GM10266 (cell line): ENCODE measurements around the gene AFF3.

ENCODE experiments used
- DNase-seq: peaks from one replicate; pipeline ENCODE4 v3.0.0; 2012; ENCODE audit errors: extremely low spot score
- TF ChIP-seq, protein P1 (sequence below): IDR thresholded peaks from 2 replicates; pipeline ENCODE4 v1.5.1; 2012; ENCODE audit warnings: mild to moderate bottlenecking, low read depth; ENCODE audit not compliant: control insufficient read depth, insufficient read depth; ENCODE audit errors: missing control alignments

The AFF3 gene

DNA sequence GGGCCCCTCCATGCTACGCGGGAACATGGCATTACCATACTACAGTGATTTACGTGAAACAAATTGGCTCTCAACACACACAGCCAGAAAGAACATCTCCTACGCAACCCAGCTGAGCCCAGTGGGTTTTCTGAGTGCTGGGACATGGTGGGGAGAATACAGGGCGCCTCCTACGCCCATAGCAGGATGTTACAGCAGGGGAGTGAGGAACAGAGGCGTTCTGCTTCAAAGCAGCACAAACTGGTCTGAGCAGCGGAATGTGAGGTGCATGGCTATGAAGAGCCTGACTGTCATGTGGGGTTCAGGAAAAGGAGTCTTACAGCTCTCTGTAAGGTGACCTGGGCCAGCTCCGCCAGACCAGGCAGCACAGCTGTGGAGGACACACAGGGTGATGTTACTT, 543.9 kb downstream of the AFF3 start:
- TF ChIP-seq, protein P1, sequence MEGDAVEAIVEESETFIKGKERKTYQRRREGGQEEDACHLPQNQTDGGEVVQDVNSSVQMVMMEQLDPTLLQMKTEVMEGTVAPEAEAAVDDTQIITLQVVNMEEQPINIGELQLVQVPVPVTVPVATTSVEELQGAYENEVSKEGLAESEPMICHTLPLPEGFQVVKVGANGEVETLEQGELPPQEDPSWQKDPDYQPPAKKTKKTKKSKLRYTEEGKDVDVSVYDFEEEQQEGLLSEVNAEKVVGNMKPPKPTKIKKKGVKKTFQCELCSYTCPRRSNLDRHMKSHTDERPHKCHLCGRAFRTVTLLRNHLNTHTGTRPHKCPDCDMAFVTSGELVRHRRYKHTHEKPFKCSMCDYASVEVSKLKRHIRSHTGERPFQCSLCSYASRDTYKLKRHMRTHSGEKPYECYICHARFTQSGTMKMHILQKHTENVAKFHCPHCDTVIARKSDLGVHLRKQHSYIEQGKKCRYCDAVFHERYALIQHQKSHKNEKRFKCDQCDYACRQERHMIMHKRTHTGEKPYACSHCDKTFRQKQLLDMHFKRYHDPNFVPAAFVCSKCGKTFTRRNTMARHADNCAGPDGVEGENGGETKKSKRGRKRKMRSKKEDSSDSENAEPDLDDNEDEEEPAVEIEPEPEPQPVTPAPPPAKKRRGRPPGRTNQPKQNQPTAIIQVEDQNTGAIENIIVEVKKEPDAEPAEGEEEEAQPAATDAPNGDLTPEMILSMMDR = no peak
- no peak for DNase-seq

DNA sequence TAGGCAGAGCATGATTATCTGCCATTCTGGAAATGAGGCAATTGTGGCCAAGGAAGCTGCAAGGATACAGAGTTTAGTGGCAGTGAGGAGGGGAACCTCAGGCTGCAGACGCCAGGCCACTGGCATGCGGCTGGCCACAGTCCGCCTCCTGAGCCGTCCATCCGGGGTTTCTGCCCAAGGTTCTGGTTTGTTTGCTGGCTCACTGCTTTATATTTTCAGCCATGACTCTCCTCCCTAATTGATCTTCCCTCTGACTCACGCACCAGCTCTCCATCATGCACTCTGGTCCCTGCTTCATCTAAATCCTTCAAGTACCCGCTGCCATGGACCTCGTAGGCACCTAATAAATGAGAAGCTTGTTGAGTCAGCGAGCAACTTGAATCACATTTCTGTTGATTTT, 544.8 kb downstream of the AFF3 start:
- TF ChIP-seq, protein P1 = no peak
- DNase-seq = no peak

DNA sequence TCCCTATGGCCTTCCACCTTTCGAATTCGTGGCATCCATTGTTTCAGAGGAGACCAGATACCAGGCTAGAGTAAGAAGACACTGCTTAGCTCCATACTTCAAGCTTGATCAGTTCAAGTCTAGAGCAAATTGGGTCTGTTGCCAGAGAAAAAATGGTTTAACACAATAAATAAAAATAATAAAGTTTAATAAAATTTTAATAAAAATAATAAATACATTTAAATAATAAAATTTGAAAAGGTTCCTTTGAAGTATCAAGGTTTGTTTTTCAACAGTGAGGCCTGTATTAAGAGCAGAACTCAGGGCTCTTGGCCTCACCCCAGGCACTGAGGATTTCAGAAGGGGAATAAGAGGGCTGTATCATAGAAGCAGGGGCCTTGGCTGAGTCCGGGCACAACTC, 547.0 kb downstream of the AFF3 start:
- no peak for DNase-seq
- TF ChIP-seq, protein P1 = no peak

DNA sequence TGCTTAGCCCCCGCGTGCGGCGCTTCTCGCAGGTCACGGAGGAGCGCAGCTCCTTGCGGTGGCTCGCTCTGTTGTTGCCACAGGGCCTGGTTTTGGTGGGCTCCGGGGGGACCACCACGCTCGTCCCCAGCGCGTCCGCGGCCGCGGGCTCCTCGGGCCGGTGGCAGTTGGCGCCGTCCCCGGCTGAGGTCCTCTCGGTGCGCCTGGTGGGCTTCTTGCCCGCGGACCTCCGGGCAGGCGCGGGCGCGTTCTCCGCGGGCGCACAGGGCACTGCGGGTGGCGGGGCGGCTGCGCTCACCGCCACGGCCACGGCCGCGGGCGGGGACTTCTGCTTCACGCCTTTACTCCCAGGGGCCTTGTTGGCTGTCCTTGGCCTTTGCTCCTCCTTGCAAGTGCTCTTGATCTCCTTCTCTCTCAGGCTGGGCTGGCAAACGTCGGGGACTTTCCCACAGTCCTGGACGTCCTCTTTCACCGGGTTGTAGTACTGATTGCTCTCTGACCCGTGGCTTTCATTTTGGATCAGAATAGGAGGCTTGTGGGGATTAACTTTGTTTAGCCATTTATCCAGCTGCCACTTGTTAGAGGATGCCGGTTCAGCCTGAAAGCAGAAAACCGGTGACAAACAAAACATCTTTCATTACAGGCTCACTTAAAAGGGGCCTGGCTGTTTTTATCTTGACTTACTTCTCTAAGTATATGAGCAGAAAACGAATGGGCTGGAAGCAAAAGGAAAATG, 548.5 kb downstream of the AFF3 start:
- DNase-seq = no peak
- TF ChIP-seq, protein P1 = no peak

DNA sequence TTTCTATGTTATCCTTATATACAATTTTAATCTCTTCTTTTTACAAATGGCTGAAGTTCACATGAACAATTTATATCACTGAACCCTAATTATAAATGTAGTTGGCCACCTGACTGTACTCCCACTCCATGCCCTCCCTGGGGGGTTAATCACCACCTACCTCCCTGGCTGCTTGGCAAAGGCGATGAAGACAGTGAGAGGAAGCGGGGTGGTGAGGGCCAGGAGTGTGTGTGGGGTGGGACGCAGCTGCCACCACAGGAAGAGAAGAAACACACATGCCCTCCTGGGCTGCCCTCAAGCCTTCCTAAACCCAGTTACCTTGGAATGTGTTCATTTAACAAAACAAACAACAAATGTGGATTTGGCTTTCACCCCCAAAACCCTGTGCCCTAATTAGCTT, 565.6 kb downstream of the AFF3 start:
- TF ChIP-seq, protein P1 = no peak
- no peak for DNase-seq

DNA sequence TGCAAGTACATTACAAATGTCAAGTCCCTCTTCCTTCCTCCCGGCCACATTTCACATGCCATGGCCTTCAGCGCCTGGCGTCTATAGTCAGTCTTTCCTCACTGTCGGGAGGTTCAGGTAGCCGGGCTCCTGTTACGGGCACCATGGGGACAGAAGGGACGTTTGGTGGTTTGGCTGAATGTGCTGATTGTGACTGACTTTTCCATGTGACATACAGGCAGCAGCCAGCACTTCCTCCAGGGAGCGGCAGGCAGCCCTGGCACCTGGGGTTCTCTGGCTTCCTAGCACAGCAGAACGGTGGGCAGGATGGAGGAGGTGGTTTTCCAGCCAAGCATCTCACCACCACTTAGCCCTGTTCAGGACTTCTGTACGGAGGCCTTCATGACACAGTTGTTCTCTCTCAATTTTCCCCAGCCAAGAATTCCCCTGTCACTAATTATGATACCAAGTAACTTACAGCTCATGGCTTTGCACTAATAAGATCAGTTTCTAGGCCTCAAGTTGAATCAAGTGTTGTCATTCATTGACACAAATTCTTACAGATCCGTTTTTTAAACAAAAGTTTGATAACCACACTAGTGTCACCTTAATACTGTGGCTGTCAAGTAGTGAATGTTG, 568.6 kb downstream of the AFF3 start:
- no peak for DNase-seq
- TF ChIP-seq, protein P1 = no peak

DNA sequence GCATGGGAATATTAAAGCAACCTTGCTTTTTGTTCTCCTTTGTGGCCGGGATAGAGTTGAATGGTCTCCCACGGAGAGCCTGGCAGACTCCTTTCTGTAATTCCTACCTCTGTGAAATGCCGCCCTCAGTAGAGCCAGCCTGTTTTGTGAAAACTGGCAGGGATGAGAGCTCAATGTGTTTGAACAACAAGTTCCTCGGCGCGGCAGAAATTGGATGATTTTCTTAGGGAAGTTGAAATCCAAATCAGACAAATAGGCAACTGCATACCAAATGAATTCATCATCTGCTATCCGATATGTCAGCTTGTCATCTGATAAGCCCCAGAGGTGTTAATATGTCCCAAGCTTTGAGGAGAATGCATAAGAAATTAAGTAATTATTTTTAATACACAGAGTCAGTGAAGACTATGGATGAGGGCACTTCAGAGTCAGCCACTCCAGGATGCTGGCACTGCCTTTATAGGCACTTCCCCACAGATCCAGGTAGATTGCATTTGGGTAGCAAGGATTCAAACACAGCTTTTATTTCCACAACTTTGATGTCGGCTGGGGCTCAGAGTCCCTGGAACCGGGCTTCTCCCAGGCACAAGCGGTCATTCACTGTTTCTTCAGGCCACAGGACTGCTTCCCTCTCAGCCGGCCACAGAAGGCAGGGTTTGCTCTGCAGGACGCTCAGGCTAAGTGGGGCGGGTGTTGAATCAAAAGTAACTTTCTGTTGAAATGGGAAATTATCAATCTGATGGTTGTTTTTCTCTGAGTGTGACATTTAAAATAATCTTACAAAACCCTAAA, 569.8 kb downstream of the AFF3 start:
- no peak for DNase-seq
- TF ChIP-seq, protein P1 = no peak
